Left kidney (tissue), 2 donors: ENCODE measurements around the gene MISP. TPM values are rescaled to one million over a fixed set of nuclear protein-coding genes. Genes with fewer than 3 reads are reported as not detected.

Source experiments
- DNase-seq: peaks from one replicate; pipeline ENCODE4 v3.0.0-alpha.2; 2013
- polyA plus RNA-seq: library from polyadenylated mRNA; unstranded; fragments of 120-200 nt; gene quantifications from one replicate; pipeline ENCODE4 v1.2.1, GENCODE V29; 2013; ENCODE audit not compliant: insufficient read length

Gene MISP
- polyA plus RNA-seq, 1 donor = 7.0 TPM

DNA sequence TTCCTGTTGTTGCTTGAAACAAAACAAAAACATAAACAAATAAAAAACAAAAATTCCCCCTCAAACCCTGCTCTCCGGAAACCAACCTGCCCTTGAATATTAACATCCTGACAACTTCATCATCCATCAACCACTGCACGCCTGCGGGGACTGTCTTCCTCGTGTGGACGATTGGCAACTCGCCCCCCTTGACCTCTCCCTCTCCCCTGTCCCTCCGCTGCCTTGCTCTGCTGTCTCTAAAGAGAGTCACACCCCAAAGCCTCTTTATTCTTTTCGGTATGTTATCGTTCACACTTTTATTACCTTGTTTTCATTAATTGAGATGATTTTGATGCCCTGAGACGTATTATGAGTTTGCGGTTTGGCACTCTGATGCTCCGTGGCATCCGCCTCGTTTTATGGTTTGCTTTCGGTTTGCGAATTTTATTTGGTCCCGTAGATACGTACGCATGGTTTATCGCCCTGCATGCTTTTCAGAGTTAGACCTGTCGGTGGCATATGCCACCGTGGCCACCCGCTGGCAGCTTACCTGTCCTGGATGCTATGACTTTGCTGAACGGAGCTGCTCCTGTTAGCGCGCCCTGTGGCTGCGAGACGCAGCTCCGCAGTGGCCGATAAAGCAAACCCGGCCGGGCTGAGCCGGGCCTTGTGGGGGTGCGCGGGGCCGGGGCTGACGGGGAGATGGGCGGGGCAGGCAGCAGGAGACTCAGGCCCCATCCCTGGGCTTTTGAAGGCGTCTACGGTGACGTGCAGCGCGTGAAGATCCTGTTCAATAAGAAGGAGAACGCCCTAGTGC is 56.9 kb downstream of the MISP start:
- DNase-seq = no peak

DNA sequence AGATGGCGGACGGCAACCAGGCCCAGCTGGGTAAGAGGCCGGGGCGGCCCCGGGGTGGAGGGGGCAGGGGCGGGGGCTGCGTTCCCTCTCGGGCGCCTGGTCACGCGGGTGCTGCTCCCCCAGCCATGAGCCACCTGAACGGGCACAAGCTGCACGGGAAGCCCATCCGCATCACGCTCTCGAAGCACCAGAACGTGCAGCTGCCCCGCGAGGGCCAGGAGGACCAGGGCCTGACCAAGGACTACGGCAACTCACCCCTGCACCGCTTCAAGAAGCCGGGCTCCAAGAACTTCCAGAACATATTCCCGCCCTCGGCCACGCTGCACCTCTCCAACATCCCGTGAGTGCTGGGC is 57.5 kb downstream of the MISP start:
- DNase-seq = no peak

DNA sequence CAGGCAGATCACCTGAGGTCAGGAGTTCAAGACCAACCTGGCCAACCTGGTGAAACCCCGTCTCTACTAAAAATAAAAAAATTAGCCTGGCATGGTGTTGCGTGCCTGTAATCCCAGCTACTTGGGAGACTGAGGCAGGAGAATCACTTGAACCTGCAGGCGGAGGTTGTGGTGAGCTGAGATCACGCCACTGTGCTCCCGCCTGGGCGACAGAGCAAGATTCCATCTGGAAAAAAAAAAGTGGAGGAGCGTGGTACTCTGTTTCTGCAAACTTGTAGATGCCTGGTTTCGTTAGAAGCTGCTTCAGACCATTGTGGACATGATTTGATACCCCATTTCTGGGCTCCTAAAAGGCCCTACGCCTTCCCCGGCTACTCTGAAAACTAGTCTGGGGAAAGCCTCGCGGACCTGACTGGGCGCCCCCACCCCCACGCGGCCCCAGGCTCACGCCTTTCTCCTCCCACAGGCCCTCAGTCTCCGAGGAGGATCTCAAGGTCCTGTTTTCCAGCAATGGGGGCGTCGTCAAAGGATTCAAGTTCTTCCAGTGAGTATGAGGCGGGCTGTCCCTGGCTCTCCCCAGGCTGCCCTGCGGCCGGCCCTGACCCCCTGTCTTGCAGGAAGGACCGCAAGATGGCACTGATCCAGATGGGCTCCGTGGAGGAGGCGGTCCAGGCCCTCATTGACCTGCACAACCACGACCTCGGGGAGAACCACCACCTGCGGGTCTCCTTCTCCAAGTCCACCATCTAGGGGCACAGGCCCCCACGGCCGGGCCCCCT is 59.4 kb downstream of the MISP start:
- DNase-seq = no peak

DNA sequence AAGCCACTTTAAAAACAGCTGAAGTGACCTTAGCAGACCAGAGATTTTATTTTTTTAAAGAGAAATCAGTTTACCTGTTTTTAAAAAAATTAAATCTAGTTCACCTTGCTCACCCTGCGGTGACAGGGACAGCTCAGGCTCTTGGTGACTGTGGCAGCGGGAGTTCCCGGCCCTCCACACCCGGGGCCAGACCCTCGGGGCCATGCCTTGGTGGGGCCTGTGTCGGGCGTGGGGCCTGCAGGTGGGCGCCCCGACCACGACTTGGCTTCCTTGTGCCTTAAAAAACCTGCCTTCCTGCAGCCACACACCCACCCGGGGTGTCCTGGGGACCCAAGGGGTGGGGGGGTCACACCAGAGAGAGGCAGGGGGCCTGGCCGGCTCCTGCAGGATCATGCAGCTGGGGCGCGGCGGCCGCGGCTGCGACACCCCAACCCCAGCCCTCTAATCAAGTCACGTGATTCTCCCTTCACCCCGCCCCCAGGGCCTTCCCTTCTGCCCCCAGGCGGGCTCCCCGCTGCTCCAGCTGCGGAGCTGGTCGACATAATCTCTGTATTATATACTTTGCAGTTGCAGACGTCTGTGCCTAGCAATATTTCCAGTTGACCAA is 60.1 kb downstream of the MISP start:
- no peak for DNase-seq

DNA sequence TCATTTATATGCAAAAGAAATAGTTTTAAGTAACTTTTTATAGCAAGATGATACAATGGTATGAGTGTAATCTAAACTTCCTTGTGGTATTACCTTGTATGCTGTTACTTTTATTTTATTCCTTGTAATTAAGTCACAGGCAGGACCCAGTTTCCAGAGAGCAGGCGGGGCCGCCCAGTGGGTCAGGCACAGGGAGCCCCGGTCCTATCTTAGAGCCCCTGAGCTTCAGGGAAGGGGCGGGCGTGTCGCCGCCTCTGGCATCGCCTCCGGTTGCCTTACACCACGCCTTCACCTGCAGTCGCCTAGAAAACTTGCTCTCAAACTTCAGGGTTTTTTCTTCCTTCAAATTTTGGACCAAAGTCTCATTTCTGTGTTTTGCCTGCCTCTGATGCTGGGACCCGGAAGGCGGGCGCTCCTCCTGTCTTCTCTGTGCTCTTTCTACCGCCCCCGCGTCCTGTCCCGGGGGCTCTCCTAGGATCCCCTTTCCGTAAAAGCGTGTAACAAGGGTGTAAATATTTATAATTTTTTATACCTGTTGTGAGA is 60.7 kb downstream of the MISP start:
- no peak for DNase-seq

DNA sequence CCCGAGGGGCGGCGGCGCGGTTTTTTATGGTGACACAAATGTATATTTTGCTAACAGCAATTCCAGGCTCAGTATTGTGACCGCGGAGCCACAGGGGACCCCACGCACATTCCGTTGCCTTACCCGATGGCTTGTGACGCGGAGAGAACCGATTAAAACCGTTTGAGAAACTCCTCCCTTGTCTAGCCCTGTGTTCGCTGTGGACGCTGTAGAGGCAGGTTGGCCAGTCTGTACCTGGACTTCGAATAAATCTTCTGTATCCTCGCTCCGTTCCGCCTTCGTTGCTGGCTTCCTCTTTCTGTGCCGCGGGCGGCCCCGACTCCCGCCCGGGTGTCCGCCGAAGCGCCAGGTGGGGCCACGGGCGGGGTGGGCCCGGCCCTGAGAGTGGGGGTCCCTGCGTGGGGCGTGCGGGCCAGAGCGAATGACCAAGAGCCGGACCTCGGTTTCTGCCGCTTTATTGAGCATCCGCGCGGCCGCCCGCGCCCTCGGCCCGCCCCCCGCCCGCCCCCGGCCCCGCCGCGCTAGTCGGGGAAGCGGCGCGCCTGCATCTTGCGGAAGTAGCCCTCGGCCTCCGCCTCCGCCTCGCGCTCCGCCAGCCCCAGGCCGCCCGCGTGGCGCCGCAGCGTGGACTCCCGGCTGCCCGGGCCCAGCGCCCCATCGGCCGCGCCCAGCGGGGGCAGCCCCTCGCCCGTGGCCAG is 61.3 kb downstream of the MISP start:
- no peak for DNase-seq

DNA sequence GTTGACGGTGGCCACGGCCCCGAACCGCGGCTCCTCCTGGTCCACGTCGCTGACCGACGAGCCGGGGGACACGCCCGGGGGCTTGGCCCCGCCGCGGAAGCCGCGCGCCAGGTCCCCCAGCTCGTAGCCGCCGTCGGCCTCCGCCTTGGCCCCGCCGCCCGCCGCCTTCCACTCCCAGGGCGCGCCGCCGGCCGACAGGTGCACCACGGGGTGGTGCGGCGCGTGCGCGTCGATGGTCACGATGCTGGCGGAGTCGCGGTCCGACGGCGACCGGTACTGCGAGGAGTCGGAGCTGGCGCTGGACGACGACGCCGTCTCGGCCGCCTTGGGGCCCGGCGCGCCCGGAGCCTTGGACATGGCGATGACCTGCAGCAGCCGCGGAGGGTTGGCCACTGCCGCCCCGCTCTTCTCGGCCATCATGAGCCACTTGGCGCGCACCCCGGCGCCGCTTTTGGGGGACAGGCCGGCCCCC is 61.9 kb downstream of the MISP start:
- no peak for DNase-seq

DNA sequence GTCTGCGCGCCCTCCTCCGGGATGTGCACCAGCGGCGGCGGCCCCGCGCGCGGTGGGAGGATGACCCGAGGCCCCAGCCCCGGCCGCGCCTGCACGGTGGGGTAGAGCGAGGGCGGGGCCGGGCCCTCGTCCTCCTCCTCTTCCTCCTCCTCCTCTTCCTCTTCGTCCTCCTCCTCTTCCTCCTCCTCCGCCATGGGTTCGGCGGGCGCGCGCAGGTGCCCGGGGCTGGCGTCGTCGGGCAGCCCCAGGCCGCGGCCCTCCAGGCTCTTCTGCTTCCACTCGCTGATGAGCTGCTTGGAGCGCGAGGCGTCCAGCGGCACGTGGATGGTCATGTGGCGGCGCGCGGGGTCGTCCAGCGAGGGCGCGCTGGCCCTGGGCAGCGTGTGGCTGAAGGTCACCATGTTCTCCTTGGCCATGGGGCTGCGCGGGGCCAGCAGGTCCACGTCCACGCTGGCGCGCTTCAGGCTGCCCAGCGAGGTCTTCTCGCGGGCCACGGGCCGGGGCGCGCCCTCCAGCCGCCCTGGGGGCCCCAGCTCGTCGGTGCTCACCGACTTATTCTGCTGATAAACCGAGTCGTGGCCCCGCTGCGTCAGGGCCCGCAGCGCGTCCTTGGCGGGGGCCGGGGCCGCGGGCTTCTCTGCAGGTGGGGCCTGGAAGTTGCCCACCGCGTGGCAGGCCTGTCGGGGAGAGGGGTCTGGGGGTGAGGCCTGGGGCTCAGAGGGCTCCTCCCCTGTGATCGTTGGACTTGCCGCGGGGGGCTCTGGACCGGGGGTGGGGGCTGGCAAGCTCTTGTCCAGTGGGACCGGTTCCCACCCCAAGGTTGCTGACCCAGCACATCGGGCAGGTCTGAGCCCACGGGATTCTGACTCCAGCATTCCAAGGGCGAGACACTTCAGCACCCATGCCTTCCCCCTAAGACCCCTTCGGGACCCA is 62.6 kb downstream of the MISP start:
- DNase-seq = no peak

Other genes with a start within 250 kb of the MISP start
- gene TPGS1, start 243.6 kb upstream of the MISP start, polyA plus RNA-seq = 5.9 TPM
- 46.2 TPM for gene CDC34, start 219.4 kb upstream of the MISP start, polyA plus RNA-seq
- 0.15 TPM for gene GZMM, start 207.1 kb upstream of the MISP start, polyA plus RNA-seq
- gene BSG, start 178.5 kb upstream of the MISP start, polyA plus RNA-seq = 366 TPM
- gene HCN2, start 161.2 kb upstream of the MISP start, polyA plus RNA-seq = 0.32 TPM
- 75.8 TPM for gene POLRMT, start 117.6 kb upstream of the MISP start, polyA plus RNA-seq
- gene FGF22, start 111.2 kb upstream of the MISP start, polyA plus RNA-seq = 0.60 TPM
- 21.5 TPM for gene RNF126, start 87.9 kb upstream of the MISP start, polyA plus RNA-seq
- gene FSTL3, start 74.7 kb upstream of the MISP start, polyA plus RNA-seq = 15.2 TPM
- 0.18 TPM for gene PRSS57, start 55.7 kb upstream of the MISP start, polyA plus RNA-seq
- 73.4 TPM for gene PALM, start 42.2 kb upstream of the MISP start, polyA plus RNA-seq
- 395 TPM for gene PTBP1, start 46.3 kb downstream of the MISP start, polyA plus RNA-seq
- 9.4 TPM for gene PLPPR3, start 70.8 kb downstream of the MISP start, polyA plus RNA-seq
- 0.81 TPM for gene AZU1, start 76.7 kb downstream of the MISP start, polyA plus RNA-seq
- gene PRTN3, start 89.9 kb downstream of the MISP start, polyA plus RNA-seq = 0.67 TPM
- gene ELANE, start 101.2 kb downstream of the MISP start, polyA plus RNA-seq = 0.20 TPM
- gene CFD, start 108.6 kb downstream of the MISP start, polyA plus RNA-seq = 2.1 TPM
- 45.7 TPM for gene MED16, start 142.1 kb downstream of the MISP start, polyA plus RNA-seq
- not detected for gene RNU6-9, start 142.4 kb downstream of the MISP start, polyA plus RNA-seq
- gene R3HDM4, start 162.1 kb downstream of the MISP start, polyA plus RNA-seq = 34.8 TPM
- 0.25 TPM for gene KISS1R, start 166.2 kb downstream of the MISP start, polyA plus RNA-seq
- 28.3 TPM for gene ARID3A, start 174.9 kb downstream of the MISP start, polyA plus RNA-seq
- 30.4 TPM for gene WDR18, start 233.2 kb downstream of the MISP start, polyA plus RNA-seq
- gene GRIN3B, start 249.3 kb downstream of the MISP start, polyA plus RNA-seq = 0.71 TPM